ENCODE results near the gene DLGAP3. TPM values are rescaled to one million over a fixed set of nuclear protein-coding genes. Genes with fewer than 3 reads are reported as not detected.

Gene DLGAP3
- polyA plus RNA-seq, 2 of the 4 experiments (the other 2 are of a cell fraction): 0.05 TPM; not detected in 1

DNA sequence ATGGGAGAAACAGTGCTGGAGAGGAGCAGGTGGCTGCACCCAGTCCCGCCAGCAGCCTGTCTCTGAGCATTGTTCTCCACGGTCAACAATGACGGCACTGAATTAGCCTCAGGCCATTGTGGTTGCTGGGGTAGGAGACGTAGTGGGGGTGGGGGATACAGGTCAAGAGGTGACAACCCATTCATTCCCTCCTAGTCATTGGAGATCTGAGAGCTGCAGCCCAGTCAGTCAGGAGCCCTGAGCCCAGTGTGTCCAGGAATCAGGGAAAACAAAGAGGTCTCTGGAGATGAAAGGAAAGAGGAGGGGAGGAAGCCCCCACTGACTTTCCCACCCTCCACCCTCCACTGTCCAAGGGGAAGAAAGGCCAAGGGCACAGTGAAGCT lies 85.2 kb downstream of the DLGAP3 start (continued):
- TF ChIP-seq, protein P1, sequence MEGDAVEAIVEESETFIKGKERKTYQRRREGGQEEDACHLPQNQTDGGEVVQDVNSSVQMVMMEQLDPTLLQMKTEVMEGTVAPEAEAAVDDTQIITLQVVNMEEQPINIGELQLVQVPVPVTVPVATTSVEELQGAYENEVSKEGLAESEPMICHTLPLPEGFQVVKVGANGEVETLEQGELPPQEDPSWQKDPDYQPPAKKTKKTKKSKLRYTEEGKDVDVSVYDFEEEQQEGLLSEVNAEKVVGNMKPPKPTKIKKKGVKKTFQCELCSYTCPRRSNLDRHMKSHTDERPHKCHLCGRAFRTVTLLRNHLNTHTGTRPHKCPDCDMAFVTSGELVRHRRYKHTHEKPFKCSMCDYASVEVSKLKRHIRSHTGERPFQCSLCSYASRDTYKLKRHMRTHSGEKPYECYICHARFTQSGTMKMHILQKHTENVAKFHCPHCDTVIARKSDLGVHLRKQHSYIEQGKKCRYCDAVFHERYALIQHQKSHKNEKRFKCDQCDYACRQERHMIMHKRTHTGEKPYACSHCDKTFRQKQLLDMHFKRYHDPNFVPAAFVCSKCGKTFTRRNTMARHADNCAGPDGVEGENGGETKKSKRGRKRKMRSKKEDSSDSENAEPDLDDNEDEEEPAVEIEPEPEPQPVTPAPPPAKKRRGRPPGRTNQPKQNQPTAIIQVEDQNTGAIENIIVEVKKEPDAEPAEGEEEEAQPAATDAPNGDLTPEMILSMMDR (IDR thresholded peaks at IDR 0.05): no peak

DNA sequence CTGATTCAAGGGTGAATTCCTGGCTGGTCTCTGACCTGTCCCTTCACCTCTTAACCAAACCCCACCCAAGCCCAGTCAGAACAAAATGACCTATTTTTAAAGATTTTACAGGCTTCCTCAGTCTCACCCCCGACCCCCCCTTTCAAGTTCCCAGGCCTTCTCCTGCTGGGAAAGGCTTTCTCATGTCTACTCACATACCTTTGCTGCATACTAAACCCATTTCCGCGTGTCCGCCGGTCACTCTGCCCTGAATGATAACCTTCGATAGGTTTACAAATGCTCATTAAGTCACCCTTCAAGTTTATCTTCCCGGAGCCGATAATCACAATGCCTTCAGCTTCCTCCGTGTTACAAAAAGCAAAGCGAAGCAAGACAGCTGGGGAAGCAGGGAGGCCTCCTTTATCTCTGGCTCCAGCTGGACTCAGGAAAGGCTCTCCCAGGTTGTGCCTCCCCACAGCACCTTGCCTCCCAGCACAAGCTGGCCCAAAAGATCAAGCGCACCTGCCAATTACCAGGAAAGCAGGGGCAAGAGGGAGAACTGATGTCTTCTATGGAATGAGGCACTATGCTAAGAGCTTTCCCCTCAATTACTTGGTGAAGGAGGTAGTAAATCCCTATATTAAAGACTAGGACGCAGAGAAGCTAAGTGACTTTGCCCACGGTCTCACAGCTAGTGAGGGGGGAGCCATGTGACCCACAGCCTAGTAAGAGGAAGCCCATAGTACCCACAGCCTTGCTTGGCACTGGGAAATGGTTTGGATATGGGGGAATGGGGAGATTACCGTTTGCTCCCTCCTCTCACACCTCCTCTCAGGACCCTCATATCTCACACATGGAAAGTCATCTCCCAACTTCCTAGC lies 85.8 kb downstream of the DLGAP3 start:
- CTCF ChIA-PET: interaction anchor here (1.8 kb wide), 1 partner anchor 9 kb away, joined by 12 read pairs; no protein-coding TSS in a partner anchor
- TF ChIP-seq, protein P2, sequence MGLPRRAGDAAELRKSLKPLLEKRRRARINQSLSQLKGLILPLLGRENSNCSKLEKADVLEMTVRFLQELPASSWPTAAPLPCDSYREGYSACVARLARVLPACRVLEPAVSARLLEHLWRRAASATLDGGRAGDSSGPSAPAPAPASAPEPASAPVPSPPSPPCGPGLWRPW (IDR thresholded peaks at IDR 0.05): no peak
- no peak for TF ChIP-seq FOXS1 (CRISPR knock-in tag; IDR thresholded peaks at IDR 0.05)
- no peak for TF ChIP-seq KDM5A (IDR thresholded peaks at IDR 0.05)
- no peak for TF ChIP-seq HOXB5 (CRISPR knock-in tag; IDR thresholded peaks at IDR 0.05)
- no peak for TF ChIP-seq MYC (IDR thresholded peaks at IDR 0.05; ENCODE audit: borderline replicate concordance, low read length)
- no peak for TF ChIP-seq CBX2 (IDR thresholded peaks at IDR 0.05; ENCODE audit: borderline replicate concordance, low read depth)
- no peak for TF ChIP-seq JUNB (IDR thresholded peaks at IDR 0.05)
- TF ChIP-seq RAD21 (conservative IDR thresholded peaks at IDR 0.05 in 1 of 2, IDR thresholded peaks at IDR 0.05 in 1 of 2): no peak
- TF ChIP-seq, protein P1 (IDR thresholded peaks at IDR 0.05): no peak
- TF ChIP-seq EHF (CRISPR knock-in tag; IDR thresholded peaks at IDR 0.05): no peak
- TF ChIP-seq HOXA7 (CRISPR knock-in tag; IDR thresholded peaks at IDR 0.05): no peak
- Histone ChIP-seq H3K4me1 (no peaks in the 10 kb centered on the region), H3K4me2 (no peak overlapping the region), H3K27ac (no peak overlapping the region), H3K9me3 (no peaks in the 10 kb centered on the region), H3K4me3 (no peak overlapping the region)
- ATAC-seq (no peak), DNase-seq (ENCODE audit: low read depth in 1 of 2, low spot score in 1 of 2) (no peak), FAIRE-seq (no peak)
- POLR2A ChIA-PET: no interaction called here
- WGBS (ENCODE audit: missing lambda C conversion rate): 91% methylated on average over 13 of the region's 14 CpGs

DNA sequence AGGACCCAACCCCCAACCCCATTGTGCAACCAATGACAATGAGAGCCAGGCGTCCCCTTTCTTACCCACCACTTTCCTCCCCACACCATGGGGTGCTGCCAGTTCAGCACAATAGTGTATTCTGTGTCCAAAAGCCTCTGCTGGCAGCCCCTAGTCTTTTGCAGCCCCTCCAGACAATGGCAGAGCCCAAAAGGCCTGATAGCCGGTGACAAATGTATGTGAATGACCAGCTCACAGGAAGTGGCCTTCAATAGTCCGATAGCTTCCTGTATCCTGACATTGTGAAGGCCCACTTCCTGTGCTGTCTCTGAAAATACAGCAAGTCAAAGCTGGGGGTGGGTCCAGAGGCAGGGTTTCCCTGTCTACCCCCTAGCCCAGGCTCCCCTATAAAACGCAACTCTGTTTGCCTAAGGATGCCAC lies 86.5 kb downstream of the DLGAP3 start:
- H3K27ac ChIP-seq: no peak overlapping the region
- TF ChIP-seq PHF8 (IDR thresholded peaks at IDR 0.05; ENCODE audit: borderline replicate concordance, low read depth) (no peak), RFX5 (IDR thresholded peaks at IDR 0.05) (no peak), POLR2AphosphoS2 (conservative IDR thresholded peaks at IDR 0.05; ENCODE audit: low read length) (no peak), CHD2 (IDR thresholded peaks at IDR 0.05; ENCODE audit: low read length, partially characterized antibody) (no peak), KDM1A (IDR thresholded peaks at IDR 0.05; ENCODE audit: low read depth) (no peak), MAZ (IDR thresholded peaks at IDR 0.05; ENCODE audit: borderline replicate concordance, low read depth, low read length) (no peak), HOXA7 (CRISPR knock-in tag; IDR thresholded peaks at IDR 0.05) (no peak), ESRRA (IDR thresholded peaks at IDR 0.05; ENCODE audit: borderline replicate concordance, low read length) (no peak), POLR2A (IDR thresholded peaks at IDR 0.05; ENCODE audit: low read length) (no peak), NR3C1 (IDR thresholded peaks at IDR 0.05) (no peak)
- TF ChIP-seq, protein P2 (IDR thresholded peaks at IDR 0.05): no peak
- TF ChIP-seq, protein P3, sequence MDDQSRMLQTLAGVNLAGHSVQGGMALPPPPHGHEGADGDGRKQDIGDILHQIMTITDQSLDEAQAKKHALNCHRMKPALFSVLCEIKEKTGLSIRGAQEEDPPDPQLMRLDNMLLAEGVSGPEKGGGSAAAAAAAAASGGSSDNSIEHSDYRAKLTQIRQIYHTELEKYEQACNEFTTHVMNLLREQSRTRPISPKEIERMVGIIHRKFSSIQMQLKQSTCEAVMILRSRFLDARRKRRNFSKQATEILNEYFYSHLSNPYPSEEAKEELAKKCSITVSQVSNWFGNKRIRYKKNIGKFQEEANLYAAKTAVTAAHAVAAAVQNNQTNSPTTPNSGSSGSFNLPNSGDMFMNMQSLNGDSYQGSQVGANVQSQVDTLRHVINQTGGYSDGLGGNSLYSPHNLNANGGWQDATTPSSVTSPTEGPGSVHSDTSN (IDR thresholded peaks at IDR 0.05): no peak
- FAIRE-seq: no peak
- 83% methylated on average over 2 of the region's 4 CpGs for WGBS (ENCODE audit: missing lambda C conversion rate)
- H3K4me2 ChIP-seq: no peak overlapping the region
- no peak for DNase-seq (ENCODE audit: low read depth in 1 of 2, low spot score in 1 of 2)
- no peak for ATAC-seq
- no peaks in the 10 kb centered on the region for H3K9me3 ChIP-seq
- ChIA-PET CTCF (interaction anchor here (1.2 kb wide), 1 partner anchor 12 kb away, joined by 4 read pairs; no protein-coding TSS in a partner anchor), POLR2A (no interaction called here)
- no peak overlapping the region for H3K4me3 ChIP-seq
- no peaks in the 10 kb centered on the region for H3K4me1 ChIP-seq

Data from A549 (cell line).